PFSK-1 (cell line): ENCODE results near the gene ZNF654.

Source experiments
- FOXP2 ChIP-seq: optimal IDR thresholded peaks from 2 replicates; pipeline ENCODE3; 2011; ENCODE audit warnings: borderline replicate concordance, control low read depth, inconsistent platforms; ENCODE audit not compliant: insufficient read depth; ENCODE audit errors: extremely low read length, extremely low read depth
- POLR2AphosphoS5 ChIP-seq: IDR thresholded peaks from 2 replicates; pipeline ENCODE4 v1.6.1; 2012; ENCODE audit warnings: low read depth, mild to moderate bottlenecking, control low read depth, low read length, moderate library complexity
- REST ChIP-seq, 2 experiments: IDR thresholded peaks; 2 replicates each; pipeline versions ENCODE4 v1.6.1 to v1.8.0; 2011 to 2012; ENCODE audit warnings: low read depth in 2 of 2, low read length in 2 of 2, control low read depth in 1 of 2, inconsistent platforms in 1 of 2, mild to moderate bottlenecking in 1 of 2, moderate library complexity in 1 of 2; ENCODE audit not compliant: insufficient read depth in 1 of 2
- TAF1 ChIP-seq: IDR thresholded peaks from 2 replicates; pipeline ENCODE4 v1.6.1; 2012; ENCODE audit warnings: low read length, control low read depth, borderline replicate concordance; ENCODE audit not compliant: insufficient read depth

- TF ChIP-seq POLR2AphosphoS5 (no peak), REST (IDR thresholded peaks at IDR 0.05; ENCODE audit: insufficient read depth in 1 of 2, low read depth in 2 of 2, low read length in 2 of 2) (no peak), TAF1 (no peak), FOXP2 (no peak)
These were observed 17.7 kb downstream of the ZNF654 start for GRCh38 chr3:88076712-88077111.
